HepG2 (cell line): ENCODE data around the gene ZNF624. TPM values are rescaled to one million over a fixed set of nuclear protein-coding genes. Genes with fewer than 3 reads are reported as not detected.

Source experiments
- BORCS8-MEF2B ChIP-seq: sonication (generic); formaldehyde crosslinking; IDR thresholded peaks from 2 replicates; pipeline ENCODE4 v1.8.0; 2022; ENCODE audit warnings: mild to moderate bottlenecking, missing genetic modification reagents
- FIP1L1 ChIP-seq: fragments of 200-400 bp; formaldehyde crosslinking; IDR thresholded peaks from 2 replicates; pipeline ENCODE4 v1.6.1; 2018; ENCODE audit warnings: low read depth, mild to moderate bottlenecking, low read length, moderate library complexity, borderline replicate concordance; ENCODE audit not compliant: insufficient read depth
- HDAC6 ChIP-seq: fragments of 200-600 bp; sonication (generic); IDR thresholded peaks from 2 replicates; pipeline ENCODE4 v1.7.0; 2017; ENCODE audit warnings: mild to moderate bottlenecking, antibody characterized with exemption, low read length, low read depth
- MXI1 ChIP-seq: IDR thresholded peaks from 3 replicates; pipeline ENCODE4 v1.6.1; 2012; ENCODE audit warnings: low read depth, low read length, inconsistent platforms, borderline replicate concordance
- PITX1 ChIP-seq: sonication (generic); formaldehyde crosslinking; IDR thresholded peaks from 2 replicates; pipeline ENCODE4 v1.5.1; 2020; ENCODE audit warnings: mild to moderate bottlenecking, missing genetic modification reagents
- SOX6 ChIP-seq, 2 experiments: fragments of 450-650 bp in 1 of 2; sonication (generic) in 1 of 2; formaldehyde crosslinking in 1 of 2; IDR thresholded peaks; 2 replicates each; pipeline versions ENCODE4 v1.4.0 to v1.6.1; 2017 to 2020; ENCODE audit warnings: antibody characterized with exemption in 1 of 2, mild to moderate bottlenecking in 1 of 2, missing genetic modification reagents in 1 of 2
- WIZ ChIP-seq: sonication (generic); formaldehyde crosslinking; IDR thresholded peaks from 2 replicates; pipeline ENCODE4 v1.5.1; 2020; ENCODE audit warnings: mild to moderate bottlenecking, missing genetic modification reagents
- ZKSCAN8 ChIP-seq: IDR thresholded peaks from 2 replicates; pipeline ENCODE4 v1.6.1; 2016; ENCODE audit warnings: borderline replicate concordance, missing genetic modification reagents, missing compliant biosample characterization
- ZMYM2 ChIP-seq: sonication (generic); formaldehyde crosslinking; IDR thresholded peaks from 2 replicates; pipeline ENCODE4 v1.8.0; 2022; ENCODE audit warnings: mild to moderate bottlenecking, missing genetic modification reagents
- ZNF251 ChIP-seq: sonication (generic); formaldehyde crosslinking; IDR thresholded peaks from 2 replicates; pipeline ENCODE4 v1.9.0; 2021; ENCODE audit warnings: mild to moderate bottlenecking, missing genetic modification reagents
- ZNF501 ChIP-seq: sonication (generic); formaldehyde crosslinking; IDR thresholded peaks from 2 replicates; pipeline ENCODE4 v1.5.1; 2020; ENCODE audit warnings: mild to moderate bottlenecking, moderate library complexity, missing genetic modification reagents
- ZNF547 ChIP-seq: sonication (generic); formaldehyde crosslinking; IDR thresholded peaks from 2 replicates; pipeline ENCODE4 v1.5.1; 2020; ENCODE audit warnings: mild to moderate bottlenecking, missing genetic modification reagents
- polyA plus RNA-seq, 8 experiments: library from polyadenylated mRNA; depleted of rRNA in 3 of 8; stranded (reverse) in 7 of 8; unstranded in 1 of 8; fragments of >200 nt; fragmentation: Illumina TruSeq in 4 of 8; extraction: Trizol in 4 of 8; gene quantifications; 2 replicates each; pipeline versions ENCODE4 v1.2.1 to v1.2.3, GENCODE V29; 2011 to 2016; ENCODE audit warnings: low read depth in 4 of 8, missing spikeins in 1 of 8, mixed read lengths in 1 of 8; ENCODE audit not compliant: insufficient read depth in 1 of 8
- total RNA-seq, 5 experiments: library from RNA; depleted of rRNA; stranded (reverse); fragments of >200 nt; fragmentation: Illumina TruSeq; extraction: Trizol; gene quantifications; 2 replicates each; pipeline ENCODE4 v1.2.3, GENCODE V29; 2016; ENCODE audit warnings: low read depth in 1 of 5
- TF ChIP-seq, protein P1 (sequence below): sonication (generic); formaldehyde crosslinking; IDR thresholded peaks from 2 replicates; pipeline ENCODE4 v1.5.0; 2020; ENCODE audit warnings: missing genetic modification reagents, mild to moderate bottlenecking, borderline replicate concordance
- TF ChIP-seq, protein P2 (sequence below): sonication (generic); formaldehyde crosslinking; IDR thresholded peaks from 2 replicates; pipeline ENCODE4 v1.5.1; 2020; ENCODE audit warnings: mild to moderate bottlenecking, missing genetic modification reagents, moderate library complexity
- TF ChIP-seq, protein P3 (sequence below): sonication (generic); formaldehyde crosslinking; IDR thresholded peaks from 2 replicates; pipeline ENCODE4 v1.5.0; 2020; ENCODE audit warnings: missing genetic modification reagents
- TF ChIP-seq, protein P4 (sequence below): sonication (generic); formaldehyde crosslinking; IDR thresholded peaks from 2 replicates; pipeline ENCODE4 v1.5.0; 2020; ENCODE audit warnings: missing genetic modification reagents

ZNF624 gene
- total and polyA plus RNA-seq, 2 of the 13 experiments (the other 11 are each of a cell fraction or from before 2014, with no cell fraction given), result 0.75 to 3.5 TPM

DNA sequence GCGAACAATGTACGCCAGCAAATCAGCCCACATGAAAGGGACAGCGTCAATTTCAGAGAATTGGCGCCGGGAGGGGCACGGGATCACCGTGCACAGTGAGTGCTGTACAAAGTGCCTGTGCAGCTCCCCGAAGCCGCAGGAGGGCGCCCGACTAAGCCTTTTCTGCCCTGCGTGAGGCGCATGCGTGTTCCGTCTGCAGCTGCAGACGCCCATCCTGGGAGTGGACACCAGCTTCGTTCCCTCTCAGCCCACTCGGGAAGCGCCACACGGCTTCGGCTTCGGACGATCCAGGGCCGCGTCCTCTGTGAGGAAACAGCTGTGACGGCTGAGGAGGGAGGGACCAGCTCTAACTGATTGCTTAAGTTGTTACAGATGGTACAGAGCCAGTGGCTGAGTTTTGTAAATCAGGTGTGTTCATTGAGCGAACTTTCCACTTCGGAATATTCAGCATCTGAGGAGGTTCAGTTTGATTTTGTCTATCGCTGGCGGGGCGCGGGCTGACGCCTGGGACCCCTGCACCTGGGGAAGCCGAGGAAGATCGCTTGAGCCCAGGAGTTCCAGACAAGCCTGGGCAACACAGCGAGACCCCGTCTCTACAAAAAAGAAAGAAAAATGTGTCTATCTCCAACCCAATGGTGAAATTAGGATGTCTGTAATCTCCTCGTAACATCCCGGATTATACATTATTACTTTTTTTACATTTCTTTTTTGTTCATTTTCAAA is 69.2 kb downstream of the ZNF624 start (continued):
- TF ChIP-seq ZKSCAN8 (CRISPR knock-in tag) (peak; percentile 20; the same call in 1 of the 2 replicates), BORCS8-MEF2B (peak; percentile 71; the same call in 1 of the 2 replicates), ZMYM2 (CRISPR knock-in tag) (0 out of 2 replicates have a peak, but pooled peaks have one; percentile 21), HDAC6 (no peak), PITX1 (CRISPR knock-in tag) (no peak), FIP1L1 (no peak), MXI1 (no peak), ZNF547 (CRISPR knock-in tag) (no peak), ZNF501 (CRISPR knock-in tag) (no peak; the same call in none of the 2 replicates), SOX6 (IDR thresholded peaks at IDR 0.05) (no peak), SOX6 (CRISPR knock-in tag; IDR thresholded peaks at IDR 0.05) (0 out of 2 replicates have a peak, but pooled peaks have one; percentile 46), WIZ (CRISPR knock-in tag) (0 out of 2 replicates have a peak, but pooled peaks have one; percentile 57), ZNF251 (no peak)
- TF ChIP-seq, protein P1, sequence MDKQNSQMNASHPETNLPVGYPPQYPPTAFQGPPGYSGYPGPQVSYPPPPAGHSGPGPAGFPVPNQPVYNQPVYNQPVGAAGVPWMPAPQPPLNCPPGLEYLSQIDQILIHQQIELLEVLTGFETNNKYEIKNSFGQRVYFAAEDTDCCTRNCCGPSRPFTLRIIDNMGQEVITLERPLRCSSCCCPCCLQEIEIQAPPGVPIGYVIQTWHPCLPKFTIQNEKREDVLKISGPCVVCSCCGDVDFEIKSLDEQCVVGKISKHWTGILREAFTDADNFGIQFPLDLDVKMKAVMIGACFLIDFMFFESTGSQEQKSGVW, result no peak
- TF ChIP-seq, protein P2, sequence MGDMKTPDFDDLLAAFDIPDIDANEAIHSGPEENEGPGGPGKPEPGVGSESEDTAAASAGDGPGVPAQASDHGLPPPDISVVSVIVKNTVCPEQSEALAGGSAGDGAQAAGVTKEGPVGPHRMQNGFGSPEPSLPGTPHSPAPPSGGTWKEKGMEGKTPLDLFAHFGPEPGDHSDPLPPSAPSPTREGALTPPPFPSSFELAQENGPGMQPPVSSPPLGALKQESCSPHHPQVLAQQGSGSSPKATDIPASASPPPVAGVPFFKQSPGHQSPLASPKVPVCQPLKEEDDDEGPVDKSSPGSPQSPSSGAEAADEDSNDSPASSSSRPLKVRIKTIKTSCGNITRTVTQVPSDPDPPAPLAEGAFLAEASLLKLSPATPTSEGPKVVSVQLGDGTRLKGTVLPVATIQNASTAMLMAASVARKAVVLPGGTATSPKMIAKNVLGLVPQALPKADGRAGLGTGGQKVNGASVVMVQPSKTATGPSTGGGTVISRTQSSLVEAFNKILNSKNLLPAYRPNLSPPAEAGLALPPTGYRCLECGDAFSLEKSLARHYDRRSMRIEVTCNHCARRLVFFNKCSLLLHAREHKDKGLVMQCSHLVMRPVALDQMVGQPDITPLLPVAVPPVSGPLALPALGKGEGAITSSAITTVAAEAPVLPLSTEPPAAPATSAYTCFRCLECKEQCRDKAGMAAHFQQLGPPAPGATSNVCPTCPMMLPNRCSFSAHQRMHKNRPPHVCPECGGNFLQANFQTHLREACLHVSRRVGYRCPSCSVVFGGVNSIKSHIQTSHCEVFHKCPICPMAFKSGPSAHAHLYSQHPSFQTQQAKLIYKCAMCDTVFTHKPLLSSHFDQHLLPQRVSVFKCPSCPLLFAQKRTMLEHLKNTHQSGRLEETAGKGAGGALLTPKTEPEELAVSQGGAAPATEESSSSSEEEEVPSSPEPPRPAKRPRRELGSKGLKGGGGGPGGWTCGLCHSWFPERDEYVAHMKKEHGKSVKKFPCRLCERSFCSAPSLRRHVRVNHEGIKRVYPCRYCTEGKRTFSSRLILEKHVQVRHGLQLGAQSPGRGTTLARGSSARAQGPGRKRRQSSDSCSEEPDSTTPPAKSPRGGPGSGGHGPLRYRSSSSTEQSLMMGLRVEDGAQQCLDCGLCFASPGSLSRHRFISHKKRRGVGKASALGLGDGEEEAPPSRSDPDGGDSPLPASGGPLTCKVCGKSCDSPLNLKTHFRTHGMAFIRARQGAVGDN (CRISPR knock-in tag), result peak; percentile 78
- TF ChIP-seq, protein P3, sequence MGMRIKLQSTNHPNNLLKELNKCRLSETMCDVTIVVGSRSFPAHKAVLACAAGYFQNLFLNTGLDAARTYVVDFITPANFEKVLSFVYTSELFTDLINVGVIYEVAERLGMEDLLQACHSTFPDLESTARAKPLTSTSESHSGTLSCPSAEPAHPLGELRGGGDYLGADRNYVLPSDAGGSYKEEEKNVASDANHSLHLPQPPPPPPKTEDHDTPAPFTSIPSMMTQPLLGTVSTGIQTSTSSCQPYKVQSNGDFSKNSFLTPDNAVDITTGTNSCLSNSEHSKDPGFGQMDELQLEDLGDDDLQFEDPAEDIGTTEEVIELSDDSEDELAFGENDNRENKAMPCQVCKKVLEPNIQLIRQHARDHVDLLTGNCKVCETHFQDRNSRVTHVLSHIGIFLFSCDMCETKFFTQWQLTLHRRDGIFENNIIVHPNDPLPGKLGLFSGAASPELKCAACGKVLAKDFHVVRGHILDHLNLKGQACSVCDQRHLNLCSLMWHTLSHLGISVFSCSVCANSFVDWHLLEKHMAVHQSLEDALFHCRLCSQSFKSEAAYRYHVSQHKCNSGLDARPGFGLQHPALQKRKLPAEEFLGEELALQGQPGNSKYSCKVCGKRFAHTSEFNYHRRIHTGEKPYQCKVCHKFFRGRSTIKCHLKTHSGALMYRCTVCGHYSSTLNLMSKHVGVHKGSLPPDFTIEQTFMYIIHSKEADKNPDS (CRISPR knock-in tag), result no peak
- TF ChIP-seq, protein P4, sequence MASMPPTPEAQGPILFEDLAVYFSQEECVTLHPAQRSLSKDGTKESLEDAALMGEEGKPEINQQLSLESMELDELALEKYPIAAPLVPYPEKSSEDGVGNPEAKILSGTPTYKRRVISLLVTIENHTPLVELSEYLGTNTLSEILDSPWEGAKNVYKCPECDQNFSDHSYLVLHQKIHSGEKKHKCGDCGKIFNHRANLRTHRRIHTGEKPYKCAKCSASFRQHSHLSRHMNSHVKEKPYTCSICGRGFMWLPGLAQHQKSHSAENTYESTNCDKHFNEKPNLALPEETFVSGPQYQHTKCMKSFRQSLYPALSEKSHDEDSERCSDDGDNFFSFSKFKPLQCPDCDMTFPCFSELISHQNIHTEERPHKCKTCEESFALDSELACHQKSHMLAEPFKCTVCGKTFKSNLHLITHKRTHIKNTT (CRISPR knock-in tag), result no peak
